Activated T-cell treated with anti-CD3 and anti-CD28 coated beads, Interleukin-2, amount 50 U/mL, for 72 hours (primary cell): Measurements from ENCODE around the gene PHYH. TPM values are rescaled to one million over a fixed set of nuclear protein-coding genes. Genes with fewer than 3 reads are reported as not detected.
"Not testable (repeated sequence)": the region's sequence is repeated elsewhere in the genome, so short reads cannot be mapped to it uniquely, and the experiment has no call there.

Experiments used
- ATAC-seq, 2 donors: fragments of 150-1000 bp; cut with Tn5 transposase; replicated peaks in 1 of 2; 2 replicates each; pipeline ENCODE4 v1.10.0; 2021; ENCODE audit warnings: moderate library complexity in 2 of 2, mild to moderate bottlenecking in 1 of 2
- DNase-seq, 2 donors: peaks; one replicate each; pipeline ENCODE4 v3.0.0; 2021 to 2022; ENCODE audit warnings: mixed read lengths in 1 of 2
- H3K27ac Mint-ChIP-seq: one replicate; pipeline ENCODE4 v1.8.0; 2022; ENCODE audit warnings: mild to moderate bottlenecking, moderate library complexity, mixed read lengths
- H3K27me3 Mint-ChIP-seq: one replicate; pipeline ENCODE4 v1.8.0; 2022; ENCODE audit warnings: low read depth, mixed read lengths
- H3K36me3 Mint-ChIP-seq, 2 donors: one replicate each; pipeline ENCODE4 v1.8.0; 2022; ENCODE audit warnings: mixed read lengths in 2 of 2, mild to moderate bottlenecking in 1 of 2; ENCODE audit not compliant: insufficient read depth in 2 of 2
- H3K4me1 Mint-ChIP-seq: one replicate; pipeline ENCODE4 v1.8.0; 2022; ENCODE audit warnings: low read depth, mixed read lengths
- H3K4me3 Mint-ChIP-seq, 2 donors: one replicate each; pipeline ENCODE4 v1.8.0; 2022; ENCODE audit warnings: mild to moderate bottlenecking in 2 of 2, mixed read lengths in 2 of 2, moderate library complexity in 2 of 2
- H3K9me3 Mint-ChIP-seq, 2 donors: one replicate each; pipeline ENCODE4 v1.8.0; 2022; ENCODE audit warnings: mixed read lengths in 2 of 2
- total RNA-seq, 2 donors: library from RNA; stranded (reverse); gene quantifications; one replicate each; pipeline ENCODE4 v1.2.3, GENCODE V29; 2022

Gene PHYH
- total RNA-seq, 2 donors from 2014 or later = 12.8 to 14.1 TPM

- DNase-seq (no peak), ATAC-seq (no peak)
- Mint-ChIP-seq H3K36me3 (no peaks in the 10 kb centered on the region), H3K4me3 (no peak overlapping the region), H3K9me3 (no peaks in the 10 kb centered on the region), H3K27me3 (no peaks in the 10 kb centered on the region), H3K4me1 (no peaks in the 10 kb centered on the region), H3K27ac (no peak overlapping the region)
These were observed 52.6 kb downstream of the PHYH start for GRCh38 chr10:13247246-13247645.

GRCh38 chr10:13242260-13242659 lies 57.6 kb downstream of the PHYH start:
- not testable (repeated sequence) for DNase-seq, H3K27me3 Mint-ChIP-seq, H3K9me3 Mint-ChIP-seq

GRCh38 chr10:13241613-13242012 lies 58.3 kb downstream of the PHYH start:
- no peak overlapping the region for H3K27ac Mint-ChIP-seq
- ATAC-seq (no peak), DNase-seq (no peak)
- H3K4me3 Mint-ChIP-seq = no peak overlapping the region
- no peaks in the 10 kb centered on the region for H3K36me3 Mint-ChIP-seq
- no peaks in the 10 kb centered on the region for H3K27me3 Mint-ChIP-seq
- no peaks in the 10 kb centered on the region for H3K9me3 Mint-ChIP-seq
- H3K4me1 Mint-ChIP-seq = no peaks in the 10 kb centered on the region

More at GRCh38 chr10:13242260-13242659, 57.6 kb downstream of the PHYH start:
- not testable (repeated sequence) for H3K4me3 Mint-ChIP-seq, H3K27ac Mint-ChIP-seq, H3K4me1 Mint-ChIP-seq, H3K36me3 Mint-ChIP-seq, ATAC-seq

- Mint-ChIP-seq H3K9me3 (no peaks in the 10 kb centered on the region), H3K36me3 (no peaks in the 10 kb centered on the region), H3K4me3 (no peak overlapping the region), H3K27ac (no peak overlapping the region), H3K27me3 (no peaks in the 10 kb centered on the region), H3K4me1 (no peaks in the 10 kb centered on the region)
- DNase-seq (no peak), ATAC-seq (no peak)
These were observed 59.9 kb downstream of the PHYH start for GRCh38 chr10:13239923-13240322.

- no peaks in the 10 kb centered on the region for H3K9me3 Mint-ChIP-seq
- ATAC-seq = no peak
- no peaks in the 10 kb centered on the region for H3K27me3 Mint-ChIP-seq
- no peak for DNase-seq
- H3K36me3 Mint-ChIP-seq = no peaks in the 10 kb centered on the region
- H3K27ac Mint-ChIP-seq = no peak overlapping the region
- no peaks in the 10 kb centered on the region for H3K4me1 Mint-ChIP-seq
- H3K4me3 Mint-ChIP-seq = no peak overlapping the region
These were observed 61.4 kb downstream of the PHYH start for GRCh38 chr10:13238271-13239077.

- no peaks in the 10 kb centered on the region for H3K9me3 Mint-ChIP-seq
- ATAC-seq = no peak
- no peak for DNase-seq
- no peaks in the 10 kb centered on the region for H3K4me1 Mint-ChIP-seq
- no peak overlapping the region for H3K4me3 Mint-ChIP-seq
- no peak overlapping the region for H3K27ac Mint-ChIP-seq
- H3K27me3 Mint-ChIP-seq = no peaks in the 10 kb centered on the region
- H3K36me3 Mint-ChIP-seq = no peaks in the 10 kb centered on the region
These were observed 63.2 kb downstream of the PHYH start for GRCh38 chr10:13236638-13237037.

- ATAC-seq, H3K4me3 Mint-ChIP-seq, H3K36me3 Mint-ChIP-seq, H3K9me3 Mint-ChIP-seq, H3K27ac Mint-ChIP-seq, DNase-seq, H3K4me1 Mint-ChIP-seq, H3K27me3 Mint-ChIP-seq: not testable (repeated sequence)
These were observed 65.1 kb downstream of the PHYH start for GRCh38 chr10:13234736-13235135.

- ATAC-seq (no peak), DNase-seq (no peak)
- H3K27ac Mint-ChIP-seq = no peak within 1 kb of the TSS
- H3K4me3 Mint-ChIP-seq = no peak within 1 kb of the TSS
- H3K36me3 Mint-ChIP-seq = no peaks in the 10 kb centered on the region
- no peaks in the 10 kb centered on the region for H3K4me1 Mint-ChIP-seq
- no peaks in the 10 kb centered on the region for H3K27me3 Mint-ChIP-seq
- no peaks in the 10 kb centered on the region for H3K9me3 Mint-ChIP-seq
These were observed 65.7 kb downstream of the PHYH start, which contains the start of gene UCMA for GRCh38 chr10:13234172-13234571. TSS of gene UCMA (minus strand) at chr10:13234374. CDS start at chr10:13234258, 116 bp downstream.

GRCh38 chr10:13233358-13233757 lies 66.5 kb downstream of the PHYH start:
- ATAC-seq (no peak), DNase-seq (no peak)
- H3K27ac Mint-ChIP-seq = no peak overlapping the region
- no peaks in the 10 kb centered on the region for H3K27me3 Mint-ChIP-seq
- H3K36me3 Mint-ChIP-seq = no peaks in the 10 kb centered on the region
- no peak overlapping the region for H3K4me3 Mint-ChIP-seq
- no peaks in the 10 kb centered on the region for H3K4me1 Mint-ChIP-seq
- no peaks in the 10 kb centered on the region for H3K9me3 Mint-ChIP-seq

GRCh38 chr10:13231808-13232207 lies 68.1 kb downstream of the PHYH start:
- Mint-ChIP-seq H3K4me3 (no peak overlapping the region), H3K27me3 (no peaks in the 10 kb centered on the region), H3K27ac (no peak overlapping the region), H3K36me3 (no peaks in the 10 kb centered on the region), H3K4me1 (no peaks in the 10 kb centered on the region), H3K9me3 (no peaks in the 10 kb centered on the region)
- ATAC-seq = no peak
- no peak for DNase-seq

GRCh38 chr10:13231190-13231589 lies 68.7 kb downstream of the PHYH start:
- no peak overlapping the region for H3K27ac Mint-ChIP-seq
- ATAC-seq (no peak), DNase-seq (no peak)
- H3K4me3 Mint-ChIP-seq = no peak overlapping the region
- no peaks in the 10 kb centered on the region for H3K36me3 Mint-ChIP-seq
- H3K4me1 Mint-ChIP-seq = no peaks in the 10 kb centered on the region
- H3K27me3 Mint-ChIP-seq = no peaks in the 10 kb centered on the region
- no peaks in the 10 kb centered on the region for H3K9me3 Mint-ChIP-seq

Other genes starting within 250 kb of the PHYH start
- 100 to 1,000 TPM in 1 of 2 donors, 10 to 100 TPM in 1; 69.8 to 121 TPM for gene OPTN, start 199.9 kb downstream of the PHYH start, total RNA-seq
- 10 to 100 TPM; 30.6 to 53.2 TPM for gene MCM10, start 138.5 kb downstream of the PHYH start, total RNA-seq
- not detected for gene UCMA, start 65.7 kb downstream of the PHYH start, total RNA-seq
- gene SEPHS1, start 48.2 kb upstream of the PHYH start, total RNA-seq = 10 to 100 TPM; 44.7 to 48.8 TPM
- under 1 TPM in 1 of 2 donors, not detected in 1; 0.99 TPM for gene BEND7, start 228.9 kb upstream of the PHYH start, total RNA-seq